ENCODE results near the gene CORO7.
A peak's percentile ranks its signal among the peaks of the same experiment; 100 is the strongest.

Gene CORO7

GRCh38 chr16:4416200-4417032, at the start of gene CORO7:
CORO7 (minus strand) TSS chr16:4416596; CDS start chr16:4416518, 78 bp downstream.
- DNase-seq, result peak; percentile 99

DNA sequence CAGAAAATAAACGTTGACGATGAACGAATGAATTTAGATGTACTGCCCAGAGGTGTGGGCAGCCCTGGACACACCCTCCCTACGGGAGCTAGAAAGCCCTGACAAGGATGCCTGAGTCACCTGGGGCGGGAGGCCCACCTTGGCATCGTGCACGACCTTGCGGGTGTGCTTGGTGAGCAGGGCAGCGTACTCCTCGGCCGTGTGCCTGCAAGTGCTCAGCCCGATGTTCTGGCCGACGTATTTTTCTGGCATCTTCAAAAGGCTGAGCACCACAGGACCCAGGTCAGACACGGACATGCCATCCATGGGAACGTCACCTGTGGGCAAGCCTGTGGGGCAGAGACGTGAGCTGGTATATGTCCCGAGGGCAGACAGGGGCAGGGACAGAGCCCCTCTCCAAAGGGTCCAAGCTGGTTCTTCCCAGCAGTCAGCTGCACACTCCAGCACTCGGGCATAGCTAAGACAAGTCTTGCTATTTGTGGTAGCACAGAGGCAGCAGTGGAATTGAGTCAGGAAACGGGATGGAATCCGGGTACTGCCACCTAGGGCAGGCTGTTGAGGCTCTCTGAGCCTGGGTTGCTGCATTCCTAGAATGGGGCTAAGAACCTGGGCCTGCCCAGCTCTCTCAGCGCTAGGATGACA, 47.2 kb upstream of the CORO7 start:
- no peak for DNase-seq

DNA sequence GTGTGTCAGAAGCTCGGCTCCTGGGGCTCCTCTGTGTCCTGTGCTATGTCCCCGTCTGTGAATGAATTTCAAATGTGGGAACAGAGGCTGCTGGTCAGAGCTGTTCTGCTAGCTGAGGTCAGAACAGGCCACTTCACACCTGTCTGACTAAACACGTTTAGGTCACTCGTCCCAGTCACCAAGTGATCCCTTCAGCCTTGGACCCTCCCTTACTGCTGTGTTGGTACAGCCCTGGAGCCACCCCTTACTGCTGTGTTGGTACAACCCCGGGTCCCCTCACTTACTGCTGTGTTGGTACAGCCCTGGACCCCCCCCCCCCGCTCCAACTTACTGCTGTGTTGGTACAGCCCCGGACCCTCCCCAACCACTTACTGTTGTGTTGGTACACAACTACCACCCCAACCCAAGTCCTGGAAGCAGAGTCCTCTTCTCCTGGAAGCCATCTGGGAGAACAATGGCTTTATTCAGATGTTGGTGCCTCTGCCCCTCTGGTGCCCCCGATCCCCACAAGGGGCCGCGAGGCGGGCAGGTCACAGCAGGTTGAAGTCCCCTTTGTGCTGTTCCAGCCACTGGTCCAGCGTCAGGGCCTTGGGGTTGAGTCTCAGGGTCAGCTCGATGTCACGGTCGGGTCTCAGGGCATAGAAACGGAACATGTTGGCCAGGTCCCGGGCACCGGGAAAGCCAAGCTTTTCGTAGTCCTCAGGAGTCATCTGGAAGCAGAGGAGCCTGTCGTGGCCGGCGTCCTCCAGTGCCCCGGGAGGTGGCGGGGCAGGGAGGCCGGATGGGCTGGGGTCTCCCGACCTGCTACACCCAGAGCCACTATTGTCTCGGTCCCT, 45.1 kb upstream of the CORO7 start:
- no peak for DNase-seq

DNA sequence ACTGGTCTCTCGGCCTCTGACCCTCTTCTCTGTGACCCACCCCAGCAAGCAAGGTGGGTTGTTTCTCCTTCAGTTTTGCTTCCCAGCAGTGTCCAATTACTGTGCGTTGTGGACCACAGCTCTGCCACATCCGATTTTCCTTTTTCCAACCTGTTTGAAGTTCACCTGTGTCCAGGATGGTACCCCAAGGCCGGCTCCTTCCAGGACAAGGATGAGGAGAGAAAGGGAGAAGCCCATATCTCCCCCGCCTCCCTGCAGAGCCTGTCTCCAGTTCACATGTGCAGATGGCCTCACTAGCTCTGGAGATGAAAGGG, 44.5 kb upstream of the CORO7 start:
- no peak for DNase-seq

- DNase-seq, result no peak
Measured at GRCh38 chr16:4455951-4456350, 39.6 kb upstream of the CORO7 start.

- DNase-seq, result no peak
Measured at GRCh38 chr16:4455081-4455480, 38.7 kb upstream of the CORO7 start.

GRCh38 chr16:4454623-4455022, 38.2 kb upstream of the CORO7 start:
- DNase-seq, result no peak

DNA sequence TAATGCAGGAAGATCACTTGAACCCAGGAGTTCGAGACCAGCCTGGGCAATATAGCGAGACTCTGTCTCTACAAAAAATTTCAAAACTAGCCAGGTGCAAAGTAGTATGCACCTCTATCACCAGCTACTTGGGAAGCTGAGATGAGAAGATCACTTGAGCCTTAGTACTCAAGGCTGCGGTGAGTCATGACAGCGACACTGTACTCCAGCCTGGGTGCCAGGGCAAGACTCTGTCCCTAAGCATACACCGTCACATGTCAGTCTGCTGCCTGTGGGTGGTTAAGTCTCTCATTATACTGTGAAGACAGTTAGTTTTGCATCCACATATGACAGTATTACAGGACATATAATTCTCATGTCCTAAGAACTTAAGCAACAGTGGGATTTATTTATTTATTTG, 36.3 kb upstream of the CORO7 start:
- DNase-seq, result no peak

DNA sequence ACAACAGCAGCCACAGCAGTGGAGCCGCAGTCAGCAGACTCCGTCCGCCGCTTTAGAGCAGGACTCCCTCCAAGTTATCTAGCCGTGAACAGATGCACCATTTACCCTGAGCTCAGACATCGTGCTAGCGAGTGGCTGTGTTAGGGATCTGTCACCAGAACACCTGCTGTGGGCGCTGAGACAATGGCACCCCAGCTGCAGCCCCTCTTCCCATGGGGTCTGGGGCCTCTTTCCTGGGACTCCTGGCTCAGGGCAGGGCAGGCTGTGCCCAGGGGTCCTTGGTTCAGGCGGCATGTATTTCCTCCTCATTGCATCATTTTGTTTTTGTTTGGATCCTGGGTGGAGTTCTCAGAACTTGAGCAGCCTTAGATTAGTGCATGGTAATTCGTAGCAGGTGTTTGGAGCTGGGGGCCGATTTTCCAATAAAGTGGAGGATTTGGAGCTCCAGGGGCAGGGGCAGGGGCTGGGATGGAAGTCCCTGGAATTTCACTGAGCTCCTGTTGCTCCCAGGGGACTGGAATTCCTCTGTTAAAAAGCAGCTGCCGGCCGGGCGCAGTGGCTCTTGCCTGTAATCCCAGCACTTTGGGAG, 34.6 kb upstream of the CORO7 start:
- DNase-seq, result no peak

DNA sequence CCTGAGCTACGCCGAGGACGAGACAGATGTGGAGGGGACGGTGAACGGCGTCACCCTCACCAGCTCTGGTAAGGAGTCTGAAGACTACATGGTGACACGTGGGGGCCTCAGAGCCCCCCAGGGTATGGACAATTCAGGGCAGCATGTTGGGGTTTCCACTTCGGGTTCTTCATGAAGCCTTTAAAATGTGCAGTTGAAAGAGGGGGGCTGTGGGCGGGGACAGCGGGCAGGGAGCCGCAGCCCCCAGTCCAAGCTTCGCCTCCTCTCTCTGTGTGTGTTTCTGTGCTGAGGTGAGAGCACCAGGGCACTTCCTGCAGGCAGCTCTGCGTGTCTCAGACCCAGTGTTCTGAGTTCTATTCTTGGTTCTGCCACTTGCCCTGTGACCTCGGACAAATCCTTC, 34.0 kb upstream of the CORO7 start:
- DNase-seq, result no peak

DNA sequence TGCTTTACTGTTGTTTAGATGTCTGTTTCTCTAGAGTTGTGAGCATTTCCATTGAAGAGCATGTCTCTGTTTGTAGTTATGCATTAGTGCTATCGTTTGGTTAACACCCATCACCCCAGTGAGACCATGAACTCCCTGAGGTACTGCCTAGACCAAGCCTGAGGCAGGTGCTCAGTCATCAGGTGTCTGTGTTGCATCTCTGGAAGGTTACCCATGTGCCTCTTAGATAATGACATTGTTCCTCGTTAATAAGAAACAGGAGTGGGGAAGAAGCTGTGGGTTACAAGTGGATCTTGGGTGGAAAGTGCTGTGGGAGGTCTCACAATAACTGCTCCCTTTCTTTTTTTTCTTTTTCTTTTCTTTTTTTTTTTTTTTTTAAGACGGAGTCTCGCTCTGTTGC, 27.6 kb upstream of the CORO7 start:
- no peak for DNase-seq

- no peak for DNase-seq
Measured at GRCh38 chr16:4443271-4443670, 26.9 kb upstream of the CORO7 start.

- DNase-seq, result no peak
Measured at GRCh38 chr16:4442371-4442770, 26.0 kb upstream of the CORO7 start.

- no peak for DNase-seq
Measured at GRCh38 chr16:4437366-4437765, 21.0 kb upstream of the CORO7 start.

GRCh38 chr16:4435337-4436067, 19.1 kb upstream of the CORO7 start:
- no peak for DNase-seq

DNA sequence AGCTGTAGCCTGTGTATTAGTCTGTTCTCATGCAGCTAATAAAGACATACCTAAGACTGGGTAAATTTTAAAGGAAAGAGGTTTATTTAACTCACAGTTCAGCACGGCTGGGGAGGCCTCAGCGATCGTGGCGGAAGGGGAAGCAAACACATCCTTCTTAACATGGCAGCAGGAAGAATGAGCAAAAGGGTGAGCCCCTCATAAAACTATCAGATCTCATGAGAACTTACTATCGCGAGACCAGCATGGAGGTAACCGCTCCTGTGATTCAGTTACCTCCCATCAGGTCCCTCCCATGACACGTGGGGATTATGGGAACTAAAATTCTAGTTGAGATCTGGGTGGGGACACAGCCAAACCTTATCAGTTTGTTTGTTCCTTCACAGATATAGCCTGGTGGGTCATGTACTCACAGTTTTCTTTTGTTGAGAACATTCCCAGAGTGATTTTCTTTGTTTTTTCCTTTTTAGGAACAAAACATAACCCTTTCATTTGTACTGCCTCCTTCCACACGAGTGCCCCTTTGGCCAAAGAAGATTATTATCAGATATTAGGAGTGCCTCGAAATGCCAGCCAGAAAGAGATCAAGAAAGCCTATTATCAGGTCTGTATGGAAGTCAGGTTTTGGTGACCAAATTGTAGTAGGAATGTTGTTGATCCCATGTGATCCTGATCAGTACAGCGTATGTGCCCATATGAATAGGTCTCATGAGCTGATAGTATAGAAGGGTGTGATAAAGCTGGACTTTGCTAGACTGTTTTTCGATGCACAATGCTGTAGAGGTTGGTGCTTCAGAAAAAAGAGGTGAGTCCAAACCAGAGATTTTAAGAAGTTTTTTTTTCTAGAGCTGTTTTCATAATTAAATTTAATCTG, 17.8 kb upstream of the CORO7 start:
- no peak for DNase-seq

GRCh38 chr16:4433228-4433627, 16.8 kb upstream of the CORO7 start:
- DNase-seq, result no peak

- DNase-seq, result no peak
Measured at GRCh38 chr16:4431023-4431422, 14.6 kb upstream of the CORO7 start.

DNA sequence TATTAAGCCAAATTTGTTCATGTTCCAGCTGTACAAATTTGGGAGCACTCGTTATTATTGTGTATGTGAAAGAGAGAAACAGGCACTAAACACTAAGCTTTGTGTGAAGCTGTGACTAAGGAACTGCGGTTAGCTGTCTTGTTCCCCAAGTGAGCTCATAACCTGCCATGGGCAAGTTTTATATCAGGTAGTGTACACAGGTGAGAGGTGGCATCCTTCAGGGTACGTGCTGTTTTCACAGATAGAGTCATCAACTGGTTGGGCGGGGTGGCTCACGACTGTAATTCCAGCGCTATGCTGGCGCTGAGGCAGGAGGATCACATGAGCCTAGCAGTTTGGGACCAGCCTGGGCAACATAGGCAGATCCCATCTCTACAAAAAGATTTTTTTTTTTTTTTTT, 12.1 kb upstream of the CORO7 start:
- no peak for DNase-seq

DNA sequence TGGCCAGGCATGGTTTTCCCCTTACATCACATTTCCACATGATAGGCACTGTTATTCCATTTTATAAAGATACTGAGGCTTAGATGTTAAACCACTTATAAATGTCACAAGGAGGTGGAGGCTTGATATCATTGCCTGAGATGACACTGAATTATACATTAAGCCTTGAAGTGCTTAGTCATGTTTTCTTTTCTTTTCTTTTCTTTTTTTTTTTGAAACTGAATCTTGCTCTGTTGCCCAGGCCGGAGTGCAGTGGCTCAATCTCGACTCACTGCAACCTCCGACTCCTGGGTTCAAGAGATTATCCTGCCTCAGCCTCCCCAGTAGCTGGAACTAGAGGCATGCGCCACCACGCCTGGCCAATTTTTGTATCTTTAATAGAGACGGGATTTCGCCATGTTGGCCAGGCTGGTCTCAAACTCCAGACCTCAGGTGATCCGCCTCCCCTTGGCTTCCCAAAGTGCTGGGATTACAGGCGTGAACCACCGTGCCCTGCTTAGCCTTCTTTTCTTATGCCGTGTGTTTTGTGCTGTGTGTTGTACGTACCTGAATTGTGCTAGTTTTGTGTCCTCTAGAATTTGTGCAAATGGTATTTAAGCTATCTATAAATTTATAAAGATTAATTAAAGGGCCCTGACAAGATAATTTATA, 10.5 kb upstream of the CORO7 start:
- no peak for DNase-seq

DNA sequence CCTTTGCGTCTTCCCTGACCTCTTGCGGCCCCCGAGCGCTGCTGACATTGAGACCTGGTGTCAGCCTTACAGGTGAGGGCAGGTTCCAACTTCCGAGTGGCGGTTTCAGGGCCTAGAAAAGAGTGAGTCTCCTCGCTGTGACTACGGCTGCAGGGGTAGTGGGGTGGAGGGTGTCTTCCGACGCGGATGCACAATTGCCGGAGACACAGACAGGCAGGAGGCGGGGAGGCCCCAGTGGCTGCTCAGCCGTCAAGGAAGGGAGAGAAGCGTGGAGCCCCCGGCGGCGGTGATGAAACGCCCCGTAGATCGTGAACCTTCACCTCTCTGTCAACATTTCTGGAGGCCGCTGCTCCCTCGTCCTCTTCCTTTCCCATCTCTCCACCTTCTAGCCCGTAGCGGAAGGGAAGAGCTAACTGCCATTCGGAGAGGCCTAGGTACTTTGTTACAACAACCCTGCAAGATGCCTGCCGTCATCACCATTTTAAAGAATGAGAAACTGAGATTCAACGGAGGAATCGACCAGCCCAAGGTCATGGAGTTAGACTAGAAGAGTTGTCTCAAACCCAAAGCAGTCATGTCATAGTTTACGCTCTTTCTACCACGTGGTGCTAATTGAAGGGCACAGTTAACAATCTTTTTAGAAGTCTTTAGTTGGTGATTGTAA, 9.8 kb upstream of the CORO7 start:
- DNase-seq, result no peak

All from stimulated activated CD8-positive, alpha-beta memory T cell treated with anti-CD3 and anti-CD28 coated beads, Interleukin-4, amount 100 ng/mL, for 48 hours (primary cell).